ENCODE data around the gene RBKS.

DNA sequence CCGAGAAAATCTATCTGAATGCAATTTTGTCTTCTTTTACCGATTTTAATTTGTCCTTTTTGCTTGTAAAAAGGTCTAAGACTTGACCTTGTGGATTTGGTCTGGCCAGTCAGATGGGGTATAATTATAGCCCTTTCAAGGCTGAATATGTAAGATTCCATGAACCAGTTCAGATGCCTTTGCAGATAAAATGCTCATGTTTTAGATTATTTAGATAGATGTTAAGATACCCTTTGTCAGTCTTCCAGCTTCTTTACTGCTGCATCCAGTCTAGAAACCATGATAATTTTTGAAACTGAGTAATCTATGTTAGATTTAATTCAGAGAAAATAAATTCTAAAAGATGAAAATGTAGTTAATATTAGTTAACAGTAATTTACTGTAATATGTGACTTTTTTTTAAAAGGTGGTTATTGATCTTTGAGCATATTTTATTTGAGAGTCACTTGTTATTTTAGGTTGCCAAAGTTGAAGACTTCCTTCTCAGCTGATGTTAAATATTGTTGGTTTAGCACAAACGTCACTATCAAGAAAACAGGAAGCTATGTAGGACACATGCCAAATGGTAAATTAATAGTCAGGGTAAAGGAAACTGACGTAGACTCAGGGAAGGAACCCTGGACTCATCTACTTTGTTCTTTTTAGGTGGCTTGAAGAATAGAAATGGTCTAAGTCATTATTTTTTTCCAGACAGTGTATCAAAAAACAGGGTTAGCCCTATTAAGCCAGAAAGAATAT lies 30.1 kb upstream of the RBKS start:
- TF ChIP-seq, protein P1, sequence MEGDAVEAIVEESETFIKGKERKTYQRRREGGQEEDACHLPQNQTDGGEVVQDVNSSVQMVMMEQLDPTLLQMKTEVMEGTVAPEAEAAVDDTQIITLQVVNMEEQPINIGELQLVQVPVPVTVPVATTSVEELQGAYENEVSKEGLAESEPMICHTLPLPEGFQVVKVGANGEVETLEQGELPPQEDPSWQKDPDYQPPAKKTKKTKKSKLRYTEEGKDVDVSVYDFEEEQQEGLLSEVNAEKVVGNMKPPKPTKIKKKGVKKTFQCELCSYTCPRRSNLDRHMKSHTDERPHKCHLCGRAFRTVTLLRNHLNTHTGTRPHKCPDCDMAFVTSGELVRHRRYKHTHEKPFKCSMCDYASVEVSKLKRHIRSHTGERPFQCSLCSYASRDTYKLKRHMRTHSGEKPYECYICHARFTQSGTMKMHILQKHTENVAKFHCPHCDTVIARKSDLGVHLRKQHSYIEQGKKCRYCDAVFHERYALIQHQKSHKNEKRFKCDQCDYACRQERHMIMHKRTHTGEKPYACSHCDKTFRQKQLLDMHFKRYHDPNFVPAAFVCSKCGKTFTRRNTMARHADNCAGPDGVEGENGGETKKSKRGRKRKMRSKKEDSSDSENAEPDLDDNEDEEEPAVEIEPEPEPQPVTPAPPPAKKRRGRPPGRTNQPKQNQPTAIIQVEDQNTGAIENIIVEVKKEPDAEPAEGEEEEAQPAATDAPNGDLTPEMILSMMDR (conservative IDR thresholded peaks at IDR 0.05; ENCODE audit: low read depth, low read length): no peak
- no peak for TF ChIP-seq EZH2 (IDR thresholded peaks at IDR 0.05; ENCODE audit: borderline replicate concordance, low read depth, low read length, poor library complexity, severe bottlenecking)

Data from A673 (cell line).